CD4-positive, alpha-beta T cell (primary cell): ENCODE results near the gene INSR. TPM values are rescaled to one million over a fixed set of nuclear protein-coding genes. Genes with fewer than 3 reads are reported as not detected.

Experiments used
- ATAC-seq: fragments of 200-7000 bp; cut with Tn5 transposase; one replicate; pipeline ENCODE4 v1.10.0; 2022; ENCODE audit warnings: mild to moderate bottlenecking; ENCODE audit not compliant: poor library complexity
- CTCF ChIA-PET: fragments of 350-600 bp; sonication (Branson Sonifier 250); formaldehyde crosslinking; loops from one replicate; lab custom pipeline; 2021; ENCODE audit warnings: antibody characterized with exemption, inconsistent platforms; lab: Charles Lee
- POLR2A ChIA-PET: fragments of 350-600 bp; sonication (Branson Sonifier 250); formaldehyde crosslinking; loops from one replicate; lab custom pipeline; 2021; ENCODE audit warnings: antibody characterized with exemption, inconsistent platforms; lab: Charles Lee
- DNase-seq, 14 experiments: peaks; one replicate each; pipeline ENCODE4 v3.0.0-alpha.2; 2013 to 2020; ENCODE audit warnings: mixed read lengths in 2 of 14
- H3K27ac ChIP-seq, 2 donors: one replicate each; pipeline versions ENCODE4 v1.5.1 to v1.7.0; 2013; ENCODE audit warnings: low read length in 2 of 2, low read depth in 1 of 2, mild to moderate bottlenecking in 1 of 2
- H3K27me3 ChIP-seq, 2 experiments: 1 replicate in 1 of 2; 2 replicates in 1 of 2; pipeline versions ENCODE4 v1.6.1 to v1.7.0; 2013; ENCODE audit warnings: low read length in 2 of 2, control low read depth in 1 of 2, mild to moderate bottlenecking in 1 of 2, moderate library complexity in 1 of 2; ENCODE audit not compliant: insufficient read depth in 2 of 2, control insufficient read depth in 1 of 2
- H3K36me3 ChIP-seq: one replicate; pipeline ENCODE4 v1.6.1; 2013; ENCODE audit warnings: low read length, control low read depth; ENCODE audit not compliant: insufficient read depth
- H3K4me1 ChIP-seq: one replicate; pipeline ENCODE4 v1.6.1; 2013; ENCODE audit warnings: low read length, control low read depth; ENCODE audit not compliant: insufficient read depth
- H3K4me3 ChIP-seq: one replicate; pipeline ENCODE4 v1.5.1; 2013; ENCODE audit warnings: mild to moderate bottlenecking, low read length, moderate library complexity
- H3K9me3 ChIP-seq, 2 experiments: 1 replicate in 1 of 2; 2 replicates in 1 of 2; pipeline versions ENCODE4 v1.6.1 to v1.7.0; 2013; ENCODE audit warnings: low read length in 2 of 2, mild to moderate bottlenecking in 2 of 2, control low read depth in 1 of 2, moderate library complexity in 1 of 2; ENCODE audit not compliant: control insufficient read depth in 1 of 2, insufficient read depth in 1 of 2
- H3K27ac Mint-ChIP-seq: one replicate; pipeline ENCODE4 v1.8.0; 2020; ENCODE audit warnings: mixed read lengths
- H3K27me3 Mint-ChIP-seq: one replicate; pipeline ENCODE4 v1.8.0; 2021; ENCODE audit warnings: mixed read lengths
- H3K36me3 Mint-ChIP-seq: one replicate; pipeline ENCODE4 v1.8.0; 2021; ENCODE audit warnings: low read depth, mixed read lengths
- H3K4me1 Mint-ChIP-seq: one replicate; pipeline ENCODE4 v1.8.0; 2021; ENCODE audit warnings: low read depth, mixed read lengths
- H3K4me3 Mint-ChIP-seq: one replicate; pipeline ENCODE4 v1.8.0; 2020; ENCODE audit warnings: mild to moderate bottlenecking, mixed read lengths
- H3K9me3 Mint-ChIP-seq: one replicate; pipeline ENCODE4 v1.8.0; 2020; ENCODE audit warnings: mixed read lengths
- CTCF ChIP-seq: fragments of 200-600 bp; IDR thresholded peaks from one replicate; pipeline ENCODE4 v1.8.0; 2022; ENCODE audit warnings: antibody characterized with exemption, mild to moderate bottlenecking
- intact Hi-C, 2 experiments: fragments of 100-400 bp; cut with DNase I in 1 of 2; cut with micrococcal nuclease in 1 of 2; formaldehyde crosslinking; loops; one replicate each; pipeline versions ENCODE4 v1.15.1 to v1.9.0; 2023 to 2025; cut with DNase I, micrococcal nuclease
- total RNA-seq, 174 experiments: library from RNA in 2 of 174; stranded (reverse) in 2 of 174; gene quantifications; one replicate each; pipeline ENCODE4 v1.2.3 and lab custom pipeline; 2021 to 2026

Gene INSR
- total RNA-seq, 2 experiments from 2014 or later, result 1.8 to 3.0 TPM

- Histone ChIP-seq H3K4me1 (peaks cover 3% of the 10 kb centered on the region), H3K27me3 (no peaks in the 10 kb centered on the region), H3K9me3 (no peaks in the 10 kb centered on the region), H3K4me3 (no peak overlapping the region), H3K36me3 (no peaks in the 10 kb centered on the region), H3K27ac (no peak overlapping the region)
- POLR2A ChIA-PET, result interaction anchor here (1.2 to 1.5 kb wide), 3 partner anchors 36 to 285 kb away, joined by 3 to 5 read pairs (median 4); partner anchors contain the start of gene ARHGEF18
- Mint-ChIP-seq H3K27me3 (no peaks in the 10 kb centered on the region), H3K9me3 (no peaks in the 10 kb centered on the region), H3K4me1 (no peaks in the 10 kb centered on the region), H3K4me3 (no peak overlapping the region), H3K27ac (no peak overlapping the region), H3K36me3 (no peaks in the 10 kb centered on the region)
- DNase-seq (peak in 1 of 14 experiments; percentile 2), ATAC-seq (no peak)
- TF ChIP-seq CTCF, result no peak
- intact Hi-C loops, result no loop called here
- CTCF ChIA-PET, result interaction anchor here (0.6 kb wide), 1 partner anchor 33 kb away, joined by 3 read pairs; no protein-coding TSS in a partner anchor
Measured at GRCh38 chr19:7063339-7063738, 230.9 kb downstream of the INSR start.

Other genes starting within 250 kb of the INSR start
- not detected for gene MBD3L2, start 245.1 kb downstream of the INSR start, total RNA-seq
- not detected for gene MBD3L3, start 235.7 kb downstream of the INSR start, total RNA-seq
- gene ZNF557, start 224.7 kb downstream of the INSR start, total RNA-seq, result 10 to 100 TPM; 15.8 to 17.4 TPM
- gene ARHGEF18, start 54.5 kb upstream of the INSR start, total RNA-seq, result 100 to 1,000 TPM; 121 TPM
- not detected for gene PEX11G, start 194.6 kb upstream of the INSR start, total RNA-seq
- 1 to 10 TPM; 5.1 to 5.2 TPM for gene ZNF358, start 221.7 kb upstream of the INSR start, total RNA-seq
- 1 to 10 TPM; 7.9 to 8.8 TPM for gene MCOLN1, start 228.2 kb upstream of the INSR start, total RNA-seq
- 10 to 100 TPM; 62.0 to 70.9 TPM for gene PNPLA6, start 241.3 kb upstream of the INSR start, total RNA-seq